Measurements from ENCODE around the gene SAPCD1.
"Not testable (repeated sequence)": the region's sequence is repeated elsewhere in the genome, so short reads cannot be mapped to it uniquely, and the experiment has no call there.

SAPCD1 gene

GRCh38 chr6:31779908-31780307 lies 17.5 kb downstream of the SAPCD1 start:
- DNase-seq, result no peak

- no peak for DNase-seq
These were observed 18.2 kb downstream of the SAPCD1 start for GRCh38 chr6:31780507-31781243.

GRCh38 chr6:31781244-31782125 lies 19.0 kb downstream of the SAPCD1 start:
- no peak for DNase-seq

- DNase-seq, result no peak
These were observed 19.8 kb downstream of the SAPCD1 start for GRCh38 chr6:31782126-31782855.

- DNase-seq, result no peak
These were observed 21.9 kb downstream of the SAPCD1 start for GRCh38 chr6:31784098-31784925.

- no peak for DNase-seq
These were observed 23.0 kb downstream of the SAPCD1 start for GRCh38 chr6:31785475-31785874.

GRCh38 chr6:31791324-31792089 lies 29.1 kb downstream of the SAPCD1 start:
- DNase-seq, result peak; percentile 73

GRCh38 chr6:31792090-31792374 lies 29.6 kb downstream of the SAPCD1 start:
- no peak for DNase-seq

- DNase-seq, result no peak
These were observed 30.3 kb downstream of the SAPCD1 start for GRCh38 chr6:31792761-31793171.

- DNase-seq, result not testable (repeated sequence)
These were observed 31.4 kb downstream of the SAPCD1 start for GRCh38 chr6:31793927-31794245.

- no peak for DNase-seq
These were observed 31.9 kb downstream of the SAPCD1 start for GRCh38 chr6:31794294-31794865.

- DNase-seq, result no peak
These were observed 32.6 kb downstream of the SAPCD1 start for GRCh38 chr6:31794866-31795615.

- peak; percentile 95 for DNase-seq
These were observed 33.3 kb downstream of the SAPCD1 start, which contains the start of gene VARS1 for GRCh38 chr6:31795616-31796298. VARS1 (minus strand) TSS chr6:31795752; CDS start chr6:31795217, 535 bp downstream.

- DNase-seq, result no peak
These were observed 34.5 kb downstream of the SAPCD1 start for GRCh38 chr6:31796993-31797385.

- peak; percentile 74 for DNase-seq
These were observed 35.1 kb downstream of the SAPCD1 start for GRCh38 chr6:31797588-31797987.

- DNase-seq, result no peak
These were observed 37.3 kb downstream of the SAPCD1 start for GRCh38 chr6:31799781-31800180.

- not testable (repeated sequence) for DNase-seq
These were observed 38.8 kb downstream of the SAPCD1 start for GRCh38 chr6:31801031-31801927.

GRCh38 chr6:31805939-31806469 lies 43.5 kb downstream of the SAPCD1 start:
- no peak for DNase-seq

Data from activated effector memory CD4-positive, alpha-beta T cell treated with anti-CD3 and anti-CD28 coated beads, Interleukin-2, amount 50 U/mL, for 16 hours (primary cell).